ENCODE results near the gene FIG4.
"Not testable (repeated sequence)": the region's sequence is repeated elsewhere in the genome, so short reads cannot be mapped to it uniquely, and the experiment has no call there.

Gene FIG4

GRCh38 chr6:109854541-109855308, 163.6 kb downstream of the FIG4 start:
- no peak for DNase-seq (ENCODE audit: low spot score)

GRCh38 chr6:109855476-109856040, 164.5 kb downstream of the FIG4 start:
- not testable (repeated sequence) for DNase-seq (ENCODE audit: low spot score)

- DNase-seq (ENCODE audit: low spot score), result no peak
These were observed 170.8 kb downstream of the FIG4 start for GRCh38 chr6:109861946-109862345.

GRCh38 chr6:109864050-109864449, 173.0 kb downstream of the FIG4 start:
- no peak for DNase-seq (ENCODE audit: low spot score)

- no peak for DNase-seq (ENCODE audit: low spot score)
These were observed 174.9 kb downstream of the FIG4 start for GRCh38 chr6:109865968-109866367.

GRCh38 chr6:109867009-109867969, 176.2 kb downstream of the FIG4 start:
- DNase-seq (ENCODE audit: low spot score), result peak; percentile 23

GRCh38 chr6:109867970-109868358, 176.9 kb downstream of the FIG4 start:
- no peak for DNase-seq (ENCODE audit: low spot score)

GRCh38 chr6:109869398-109870088, 178.4 kb downstream of the FIG4 start:
- DNase-seq (ENCODE audit: low spot score), result not testable (repeated sequence)

GRCh38 chr6:109870089-109870410, 179.0 kb downstream of the FIG4 start:
- DNase-seq (ENCODE audit: low spot score), result no peak

GRCh38 chr6:109872549-109872948, 181.5 kb downstream of the FIG4 start:
- DNase-seq (ENCODE audit: low spot score), result no peak

- DNase-seq (ENCODE audit: low spot score), result no peak
These were observed 182.0 kb downstream of the FIG4 start for GRCh38 chr6:109872968-109873545.

GRCh38 chr6:109874086-109874485, 183.0 kb downstream of the FIG4 start:
- DNase-seq (ENCODE audit: low spot score), result no peak

GRCh38 chr6:109874621-109875020, 183.5 kb downstream of the FIG4 start:
- DNase-seq (ENCODE audit: low spot score), result no peak
